Left lung (tissue), 10 donors: ENCODE data around the gene PLXDC2. TPM values are rescaled to one million over a fixed set of nuclear protein-coding genes. Genes with fewer than 3 reads are reported as not detected.

ENCODE experiments used
- ATAC-seq: fragments of 200-7000 bp; cut with Tn5 transposase; one replicate; pipeline ENCODE4 v1.9.1; 2020; ENCODE audit warnings: moderate library complexity
- DNase-seq, 4 donors: peaks; one replicate each; pipeline ENCODE4 v3.0.0-alpha.2; 2013 to 2020
- H3K27ac ChIP-seq, 2 donors: fragments of 200-600 bp; sonication (generic) in 1 of 2; one replicate each; pipeline versions ENCODE4 v1.5.0 to v1.8.0; 2020 to 2021
- H3K27me3 ChIP-seq, 2 donors: fragments of 200-600 bp; sonication (generic) in 1 of 2; one replicate each; pipeline versions ENCODE4 v1.5.0 to v1.8.0; 2020 to 2021
- H3K36me3 ChIP-seq, 2 donors: fragments of 200-600 bp; sonication (generic) in 1 of 2; one replicate each; pipeline versions ENCODE4 v1.5.0 to v1.8.0; 2020 to 2021
- H3K4me1 ChIP-seq, 2 donors: fragments of 200-600 bp; one replicate each; pipeline ENCODE4 v1.8.0; 2021
- H3K4me3 ChIP-seq, 2 donors: fragments of 200-600 bp; sonication (generic) in 1 of 2; one replicate each; pipeline versions ENCODE4 v1.5.0 to v1.8.0; 2020 to 2021; ENCODE audit warnings: mild to moderate bottlenecking in 1 of 2
- H3K9me3 ChIP-seq, 2 donors: fragments of 200-600 bp; sonication (generic) in 1 of 2; one replicate each; pipeline versions ENCODE4 v1.5.0 to v1.8.0; 2020 to 2021
- CTCF ChIP-seq, 2 donors: fragments of 200-600 bp; sonication (generic) in 1 of 2; IDR thresholded peaks; one replicate each; pipeline versions ENCODE4 v1.5.0 to v1.8.0; 2021; ENCODE audit warnings: antibody characterized with exemption in 2 of 2
- intact Hi-C, 2 donors: fragments of 100-400 bp; cut with DNase I; formaldehyde crosslinking; loops; one replicate each; pipeline versions ENCODE4 v1.11.2 to v1.14.2; 2022
- polyA plus RNA-seq, 6 donors: library from polyadenylated mRNA; unstranded; fragments of 120-200 nt; gene quantifications; one replicate each; pipeline ENCODE4 v1.2.1, GENCODE V29; 2013; ENCODE audit not compliant: insufficient read length in 6 of 6
- total RNA-seq, 2 donors: library from RNA; stranded (reverse); fragmentation: NEBNext Ultra II Directional; extraction: Animal tissue kit (Norgen Biotek cat#: 25700); gene quantifications; one replicate each; pipeline ENCODE4 v1.2.1, GENCODE V29; 2021
- donor health status: DM: no; HTN: yes; CAD: no.
- donor health status: DM: no; HTN: no; CAD: no.

Gene PLXDC2
- total and polyA plus RNA-seq, 8 donors = 85.3 to 127 (median 112) TPM

DNA sequence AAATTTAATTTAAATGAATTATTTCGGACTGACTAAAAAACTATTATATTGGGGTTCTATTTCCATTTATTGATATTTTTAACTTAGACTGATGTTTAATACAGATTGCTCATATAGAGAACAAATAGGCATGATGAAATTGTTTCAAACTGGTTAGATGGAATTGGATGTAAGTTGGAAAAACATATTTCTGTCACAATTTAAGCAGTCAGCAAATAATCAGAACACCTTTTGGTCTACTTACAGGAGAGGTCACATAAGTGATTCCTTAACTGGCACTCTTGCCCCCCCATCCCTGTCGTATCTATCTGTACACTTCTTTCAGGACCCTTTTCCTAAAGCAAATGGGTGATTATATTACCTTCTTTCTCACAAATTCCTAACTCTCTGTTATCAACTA, 138.4 kb downstream of the PLXDC2 start:
- Histone ChIP-seq H3K4me1 (no peaks in the 10 kb centered on the region), H3K4me3 (no peak overlapping the region), H3K36me3 (no peaks in the 10 kb centered on the region), H3K27ac (no peak overlapping the region), H3K9me3 (no peaks in the 10 kb centered on the region), H3K27me3 (no peaks in the 10 kb centered on the region)
- no peak for TF ChIP-seq CTCF (IDR thresholded peaks at IDR 0.05)
- no peak for DNase-seq
- no peak for ATAC-seq
- intact Hi-C loops = no loop called here

- H3K27me3 ChIP-seq = no peaks in the 10 kb centered on the region
- H3K4me1 ChIP-seq = no peaks in the 10 kb centered on the region
- ATAC-seq (no peak), DNase-seq (no peak)
- TF ChIP-seq CTCF (IDR thresholded peaks at IDR 0.05) = no peak
- H3K9me3 ChIP-seq = no peaks in the 10 kb centered on the region
- H3K36me3 ChIP-seq = no peaks in the 10 kb centered on the region
- H3K4me3 ChIP-seq = no peak overlapping the region
- H3K27ac ChIP-seq = no peak overlapping the region
- intact Hi-C loops = no loop called here
These were observed 140.3 kb downstream of the PLXDC2 start for GRCh38 chr10:19956516-19957032.

DNA sequence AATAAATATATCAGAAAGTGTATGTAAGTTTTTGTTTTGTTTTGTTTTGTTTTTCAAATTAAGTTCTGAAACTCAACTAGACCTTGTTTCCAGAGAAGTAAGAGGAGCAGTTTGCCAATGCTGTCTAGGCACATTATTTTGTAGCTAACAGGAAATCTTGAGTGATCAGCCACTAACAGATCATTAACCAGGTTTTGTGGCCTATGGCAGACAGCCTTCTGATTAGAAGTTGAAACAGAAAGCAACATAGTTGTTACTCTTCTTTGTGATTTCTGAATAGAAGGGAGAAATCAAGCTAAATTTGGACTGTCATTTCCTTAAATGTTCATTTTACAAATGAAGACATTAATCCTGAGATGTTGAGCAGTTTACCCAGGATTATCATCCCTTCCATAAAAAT, 142.6 kb downstream of the PLXDC2 start:
- no peak for ATAC-seq
- no peak for TF ChIP-seq CTCF (IDR thresholded peaks at IDR 0.05)
- peak overlapping the region in 1 of 2 donors; percentile 4 for H3K27ac ChIP-seq

DNA sequence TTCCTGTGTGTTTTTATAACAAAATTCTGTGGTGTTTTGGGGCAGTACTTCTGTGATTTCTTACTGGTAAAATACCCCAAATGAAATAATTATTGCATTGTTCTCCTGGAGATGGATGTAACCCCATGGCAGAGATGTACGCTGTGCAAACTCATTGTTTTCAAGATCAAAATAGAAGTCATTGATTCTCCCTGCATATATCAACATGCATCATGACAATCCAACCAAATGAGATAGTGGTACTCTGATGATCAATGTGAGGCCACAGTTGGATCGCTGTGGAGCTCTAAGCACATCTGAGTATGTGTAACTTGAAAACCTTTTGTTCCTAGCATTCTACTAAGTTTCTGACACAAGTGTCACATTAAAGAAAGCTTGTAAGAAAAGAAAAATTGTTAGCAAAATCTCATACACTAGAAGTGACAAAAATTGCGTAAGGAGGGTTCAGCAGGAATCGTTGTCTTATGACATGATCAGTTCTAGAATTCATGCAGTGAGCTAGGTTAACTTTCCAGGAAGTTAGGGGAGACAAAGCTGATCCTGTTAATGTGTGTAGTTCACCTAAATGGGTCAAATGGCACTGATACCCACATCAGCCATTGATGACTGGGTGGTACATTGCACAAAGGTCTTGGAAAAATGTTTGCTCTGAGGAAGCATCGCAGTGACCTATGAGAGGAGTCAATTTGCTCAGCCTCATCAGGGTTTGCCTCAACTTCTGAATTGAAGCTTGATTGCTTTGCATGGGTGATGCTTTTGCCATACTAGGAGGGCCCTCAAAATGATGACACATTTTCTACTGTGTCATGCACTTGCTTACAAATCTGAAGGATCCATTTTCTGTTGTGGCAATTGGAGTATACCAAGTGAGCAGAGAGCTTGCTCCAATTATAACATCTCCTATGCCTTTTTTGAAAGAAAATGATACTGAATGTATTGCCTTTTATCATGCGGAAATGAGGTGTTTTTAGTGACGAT, 145.1 kb downstream of the PLXDC2 start:
- ATAC-seq (no peak), DNase-seq (no peak)
- Histone ChIP-seq H3K27me3 (no peaks in the 10 kb centered on the region), H3K27ac (no peak overlapping the region), H3K36me3 (no peaks in the 10 kb centered on the region), H3K4me1 (no peaks in the 10 kb centered on the region), H3K9me3 (no peaks in the 10 kb centered on the region), H3K4me3 (no peak overlapping the region)
- intact Hi-C loops = no loop called here
- TF ChIP-seq CTCF (IDR thresholded peaks at IDR 0.05) = no peak

More for the DNA sequence above, 142.6 kb downstream of the PLXDC2 start:
- intact Hi-C loops = no loop called here
- Histone ChIP-seq H3K36me3 (no peaks in the 10 kb centered on the region), H3K4me3 (no peak overlapping the region), H3K27me3 (no peaks in the 10 kb centered on the region), H3K4me1 (no peaks in the 10 kb centered on the region), H3K9me3 (no peaks in the 10 kb centered on the region)
- DNase-seq = no peak

DNA sequence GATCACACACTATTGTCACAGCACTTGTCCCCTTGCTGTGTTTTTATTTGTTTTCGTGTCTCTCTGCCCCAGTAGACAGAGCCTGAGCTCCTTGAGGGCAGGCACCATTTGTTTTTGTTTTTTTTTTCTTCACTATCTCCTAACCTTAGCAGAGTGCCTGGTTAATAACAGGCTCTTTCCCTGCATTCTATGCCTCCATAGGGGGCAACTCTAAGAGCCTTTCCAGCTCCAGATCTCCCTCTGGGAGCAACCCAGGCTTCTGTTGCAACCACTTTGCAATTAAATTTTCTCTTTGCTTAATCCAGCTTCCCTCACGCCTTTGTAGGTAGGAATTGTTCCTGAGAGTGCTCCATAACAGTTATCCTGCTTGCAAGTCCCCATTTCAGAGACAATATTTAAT, 148.4 kb downstream of the PLXDC2 start:
- TF ChIP-seq CTCF (IDR thresholded peaks at IDR 0.05) = no peak
- H3K9me3 ChIP-seq = no peaks in the 10 kb centered on the region

More for the DNA sequence above, 148.4 kb downstream of the PLXDC2 start:
- Histone ChIP-seq H3K4me3 (no peak overlapping the region), H3K36me3 (no peaks in the 10 kb centered on the region), H3K4me1 (no peaks in the 10 kb centered on the region), H3K27ac (no peak overlapping the region), H3K27me3 (no peaks in the 10 kb centered on the region)
- DNase-seq (no peak), ATAC-seq (no peak)
- intact Hi-C loops = no loop called here
